HG02588 (cell line): Measurements from ENCODE around the gene CEP83.
"Not testable (repeated sequence)": the region's sequence is repeated elsewhere in the genome, so short reads cannot be mapped to it uniquely, and the experiment has no call there.

Source experiments
- ATAC-seq: cut with Tn5 transposase; IDR thresholded peaks from one replicate; pipeline ENCODE4 v1.9.1; 2021; ENCODE audit warnings: mild to moderate bottlenecking, moderate library complexity; ENCODE audit not compliant: unreplicated experiment

The CEP83 gene

GRCh38 chr12:94386422-94386821 lies 73.2 kb downstream of the CEP83 start:
- ATAC-seq = no peak

- ATAC-seq = no peak
These were observed 75.6 kb downstream of the CEP83 start for GRCh38 chr12:94384030-94384429.

- no peak for ATAC-seq
These were observed 79.2 kb downstream of the CEP83 start for GRCh38 chr12:94380507-94380906.

GRCh38 chr12:94379479-94380113 lies 80.1 kb downstream of the CEP83 start:
- no peak for ATAC-seq

GRCh38 chr12:94377599-94377998 lies 82.1 kb downstream of the CEP83 start:
- no peak for ATAC-seq

- ATAC-seq = no peak
These were observed 85.5 kb downstream of the CEP83 start for GRCh38 chr12:94374124-94374523.

GRCh38 chr12:94372461-94372860 lies 87.2 kb downstream of the CEP83 start:
- peak; percentile 50 for ATAC-seq

- no peak for ATAC-seq
These were observed 97.0 kb downstream of the CEP83 start for GRCh38 chr12:94362653-94363052.

GRCh38 chr12:94359761-94360160 lies 99.9 kb downstream of the CEP83 start:
- no peak for ATAC-seq

GRCh38 chr12:94353130-94353529 lies 106.5 kb downstream of the CEP83 start:
- no peak for ATAC-seq

GRCh38 chr12:94340573-94340972 lies 119.1 kb downstream of the CEP83 start:
- ATAC-seq = no peak

GRCh38 chr12:94338006-94338794 lies 121.5 kb downstream of the CEP83 start:
- no peak for ATAC-seq

- no peak for ATAC-seq
These were observed 123.3 kb downstream of the CEP83 start for GRCh38 chr12:94336211-94336925.

- no peak for ATAC-seq
These were observed 126.3 kb downstream of the CEP83 start for GRCh38 chr12:94333396-94333795.

GRCh38 chr12:94329366-94329765 lies 130.3 kb downstream of the CEP83 start:
- ATAC-seq = no peak

GRCh38 chr12:94327809-94328208 lies 131.9 kb downstream of the CEP83 start:
- no peak for ATAC-seq

GRCh38 chr12:94326727-94327126 lies 132.9 kb downstream of the CEP83 start:
- ATAC-seq = no peak

- no peak for ATAC-seq
These were observed 133.4 kb downstream of the CEP83 start for GRCh38 chr12:94326234-94326633.

- ATAC-seq = no peak
These were observed 137.3 kb downstream of the CEP83 start for GRCh38 chr12:94322346-94322745.

- ATAC-seq = no peak
These were observed 139.6 kb downstream of the CEP83 start for GRCh38 chr12:94320109-94320508.

- peak; percentile 45 for ATAC-seq
These were observed 141.5 kb downstream of the CEP83 start for GRCh38 chr12:94318181-94318580.

GRCh38 chr12:94316600-94316999 lies 143.1 kb downstream of the CEP83 start:
- ATAC-seq = not testable (repeated sequence)
